Ishikawa (cell line): ENCODE results near the gene ATP8A2.

Source experiments
- CEBPB ChIP-seq: IDR thresholded peaks from 2 replicates; pipeline ENCODE4 v1.6.1; 2012
- CREB1 ChIP-seq: IDR thresholded peaks from 2 replicates; pipeline ENCODE4 v1.6.1; 2012; ENCODE audit warnings: low read depth
- EGR1 ChIP-seq: IDR thresholded peaks from 2 replicates; pipeline ENCODE4 v1.6.1; 2012
- EP300 ChIP-seq: IDR thresholded peaks from 2 replicates; pipeline ENCODE4 v1.6.1; 2012; ENCODE audit warnings: borderline replicate concordance
- FOXM1 ChIP-seq: IDR thresholded peaks from 2 replicates; pipeline ENCODE4 v1.6.1; 2012; ENCODE audit warnings: low read depth, borderline replicate concordance
- NFIC ChIP-seq: IDR thresholded peaks from 2 replicates; pipeline ENCODE4 v1.6.1; 2012
- RAD21 ChIP-seq: IDR thresholded peaks from 2 replicates; pipeline ENCODE4 v1.6.1; 2012; ENCODE audit warnings: low read depth
- REST ChIP-seq: IDR thresholded peaks from 2 replicates; pipeline ENCODE4 v1.6.1; 2012; ENCODE audit warnings: low read depth, mild to moderate bottlenecking
- TAF1 ChIP-seq: IDR thresholded peaks from 2 replicates; pipeline ENCODE4 v1.6.1; 2012; ENCODE audit warnings: low read depth, mild to moderate bottlenecking
- TCF12 ChIP-seq: IDR thresholded peaks from 2 replicates; pipeline ENCODE4 v1.6.1; 2012; ENCODE audit warnings: low read depth
- TEAD4 ChIP-seq: IDR thresholded peaks from 2 replicates; pipeline ENCODE4 v1.6.1; 2012
- USF1 ChIP-seq: IDR thresholded peaks from 2 replicates; pipeline ENCODE4 v1.6.1; 2012
- YY1 ChIP-seq: IDR thresholded peaks from 2 replicates; pipeline ENCODE4 v1.6.1; 2012; ENCODE audit warnings: low read depth
- ZBTB7A ChIP-seq: IDR thresholded peaks from 2 replicates; pipeline ENCODE4 v1.6.1; 2012; ENCODE audit warnings: low read depth
- TF ChIP-seq, protein P1 (sequence below): IDR thresholded peaks from 2 replicates; pipeline ENCODE4 v1.6.1; 2012

The ATP8A2 gene

DNA sequence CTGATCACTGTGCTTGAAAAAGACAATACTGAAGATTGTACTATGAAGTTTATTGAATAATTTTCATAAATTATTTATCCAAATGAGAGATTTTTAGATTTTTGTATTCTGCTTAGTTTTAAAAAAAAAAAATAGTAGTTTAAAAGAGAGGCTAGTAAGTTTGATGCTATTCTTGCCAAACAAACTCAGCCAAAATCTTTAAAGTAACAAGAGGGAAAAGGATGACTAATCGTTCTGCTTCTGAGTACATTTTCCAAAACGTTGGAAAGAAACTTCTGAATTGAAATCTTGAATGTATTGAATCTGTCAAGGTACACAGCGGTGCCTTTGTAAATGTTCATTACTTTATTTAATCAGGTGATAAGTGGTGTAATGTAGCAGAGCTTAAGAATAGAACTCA is 35.9 kb upstream of the ATP8A2 start:
- no peak for TF ChIP-seq TCF12
- TF ChIP-seq USF1 = no peak
- TF ChIP-seq YY1 = no peak
- TF ChIP-seq ZBTB7A = no peak
- TF ChIP-seq, protein P1, sequence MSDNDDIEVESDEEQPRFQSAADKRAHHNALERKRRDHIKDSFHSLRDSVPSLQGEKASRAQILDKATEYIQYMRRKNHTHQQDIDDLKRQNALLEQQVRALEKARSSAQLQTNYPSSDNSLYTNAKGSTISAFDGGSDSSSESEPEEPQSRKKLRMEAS = no peak
- TF ChIP-seq REST = no peak
- no peak for TF ChIP-seq EP300
- TF ChIP-seq TAF1 = no peak
- no peak for TF ChIP-seq RAD21
- no peak for TF ChIP-seq CEBPB
- TF ChIP-seq NFIC = no peak
- TF ChIP-seq EGR1 = no peak
- no peak for TF ChIP-seq TEAD4
- TF ChIP-seq FOXM1 = no peak
- no peak for TF ChIP-seq CREB1

- TF ChIP-seq FOXM1 = no peak
Measured at GRCh38 chr13:25345576-25345975, 26.2 kb upstream of the ATP8A2 start.

DNA sequence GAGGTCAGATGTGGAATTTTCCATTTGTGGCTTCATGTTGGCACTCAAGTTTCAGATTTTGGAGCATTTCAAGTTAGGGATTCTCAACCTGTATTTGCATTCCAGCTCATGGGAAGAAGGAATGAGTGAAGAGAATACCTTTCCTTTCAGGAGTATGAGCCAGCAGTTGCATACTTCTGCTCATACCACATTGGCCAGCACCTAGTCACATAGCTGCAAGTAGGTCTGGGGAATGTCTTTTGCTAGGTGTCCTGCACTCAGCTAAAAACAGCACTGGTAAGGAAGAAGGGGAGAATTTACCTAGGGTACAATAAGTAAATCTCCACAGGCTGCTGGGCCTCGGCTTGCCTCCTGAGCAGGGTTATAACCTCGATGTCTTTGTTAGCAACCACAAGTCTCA is 24.6 kb upstream of the ATP8A2 start:
- TF ChIP-seq, protein P1 = no peak
- no peak for TF ChIP-seq NFIC
- TF ChIP-seq TAF1 = no peak
- TF ChIP-seq ZBTB7A = no peak
- TF ChIP-seq CREB1 = no peak
- TF ChIP-seq YY1 = no peak
- TF ChIP-seq EGR1 = no peak

DNA sequence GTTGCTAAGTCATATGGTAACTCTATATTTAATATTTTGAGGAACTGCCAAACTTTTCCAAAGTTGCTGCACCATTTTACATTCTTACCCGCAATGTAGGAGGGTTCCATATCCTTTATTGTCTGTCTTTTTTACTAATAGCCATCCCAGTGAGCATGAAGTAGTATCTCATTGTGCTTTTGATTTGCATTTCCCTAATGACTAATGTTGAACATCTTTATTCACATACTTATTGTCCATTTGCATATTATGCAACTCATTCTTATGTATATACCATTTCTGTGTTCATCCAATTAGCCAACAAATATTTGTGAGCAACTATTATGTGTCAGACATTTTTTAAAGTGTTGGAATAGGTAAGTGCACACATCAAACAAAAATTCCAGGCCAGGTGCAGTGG is 20.4 kb upstream of the ATP8A2 start:
- TF ChIP-seq NFIC (no peak), EP300 (no peak), FOXM1 (no peak), REST (no peak), ZBTB7A (no peak)
- TF ChIP-seq, protein P1 = no peak

DNA sequence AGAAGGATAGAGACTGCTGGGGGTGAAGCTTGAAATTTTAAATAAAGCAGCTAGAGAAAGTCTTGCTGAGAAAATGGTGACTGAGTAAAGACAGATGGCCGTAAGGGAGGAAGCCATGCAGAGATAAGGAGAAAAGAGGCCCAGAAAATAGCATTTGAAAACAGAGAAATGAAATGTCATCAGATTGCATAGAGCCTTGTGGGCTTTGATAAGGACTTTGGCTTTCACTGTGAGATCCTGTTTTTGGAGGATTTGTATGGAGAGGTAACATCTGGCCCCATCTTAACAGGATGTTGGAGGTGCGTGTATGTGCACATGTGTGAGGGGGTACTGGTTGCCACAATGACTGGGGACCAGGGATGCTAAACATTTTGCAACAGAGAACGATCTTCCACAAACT is 19.5 kb upstream of the ATP8A2 start:
- TF ChIP-seq EP300 = no peak
- TF ChIP-seq EGR1 = no peak
- TF ChIP-seq, protein P1 = no peak
- TF ChIP-seq NFIC = no peak
- TF ChIP-seq RAD21 = no peak
- TF ChIP-seq TEAD4 = no peak
- TF ChIP-seq REST = no peak
- no peak for TF ChIP-seq YY1

GRCh38 chr13:25352806-25353205 is 19.0 kb upstream of the ATP8A2 start:
- TF ChIP-seq YY1 = no peak
- no peak for TF ChIP-seq EGR1
- no peak for TF ChIP-seq REST
- no peak for TF ChIP-seq ZBTB7A
- no peak for TF ChIP-seq FOXM1
- TF ChIP-seq USF1 = no peak
- TF ChIP-seq TCF12 = no peak
- TF ChIP-seq, protein P1 = no peak
- TF ChIP-seq NFIC = no peak
- TF ChIP-seq CEBPB = no peak
- TF ChIP-seq TAF1 = no peak
- no peak for TF ChIP-seq EP300
- no peak for TF ChIP-seq RAD21
- TF ChIP-seq CREB1 = no peak
- no peak for TF ChIP-seq TEAD4
